Fibroblast of lung (primary cell): ENCODE results near the gene SF3A2.

Experiments used
- EZH2 ChIP-seq: IDR thresholded peaks from 2 replicates; pipeline ENCODE4 v1.5.1; 2012; ENCODE audit warnings: low read length, control low read depth, mild to moderate bottlenecking; ENCODE audit errors: missing control alignments
- TF ChIP-seq, protein P1 (sequence below), 2 donors: IDR thresholded peaks in 1 of 2; conservative IDR thresholded peaks in 1 of 2; 1 replicate in 1 of 2; 2 replicates in 1 of 2; pipeline ENCODE4 v1.5.1; 2011 to 2012; ENCODE audit warnings: low read length in 2 of 2, control low read depth in 1 of 2, inconsistent platforms in 1 of 2, low read depth in 1 of 2, mild to moderate bottlenecking in 1 of 2

DNA sequence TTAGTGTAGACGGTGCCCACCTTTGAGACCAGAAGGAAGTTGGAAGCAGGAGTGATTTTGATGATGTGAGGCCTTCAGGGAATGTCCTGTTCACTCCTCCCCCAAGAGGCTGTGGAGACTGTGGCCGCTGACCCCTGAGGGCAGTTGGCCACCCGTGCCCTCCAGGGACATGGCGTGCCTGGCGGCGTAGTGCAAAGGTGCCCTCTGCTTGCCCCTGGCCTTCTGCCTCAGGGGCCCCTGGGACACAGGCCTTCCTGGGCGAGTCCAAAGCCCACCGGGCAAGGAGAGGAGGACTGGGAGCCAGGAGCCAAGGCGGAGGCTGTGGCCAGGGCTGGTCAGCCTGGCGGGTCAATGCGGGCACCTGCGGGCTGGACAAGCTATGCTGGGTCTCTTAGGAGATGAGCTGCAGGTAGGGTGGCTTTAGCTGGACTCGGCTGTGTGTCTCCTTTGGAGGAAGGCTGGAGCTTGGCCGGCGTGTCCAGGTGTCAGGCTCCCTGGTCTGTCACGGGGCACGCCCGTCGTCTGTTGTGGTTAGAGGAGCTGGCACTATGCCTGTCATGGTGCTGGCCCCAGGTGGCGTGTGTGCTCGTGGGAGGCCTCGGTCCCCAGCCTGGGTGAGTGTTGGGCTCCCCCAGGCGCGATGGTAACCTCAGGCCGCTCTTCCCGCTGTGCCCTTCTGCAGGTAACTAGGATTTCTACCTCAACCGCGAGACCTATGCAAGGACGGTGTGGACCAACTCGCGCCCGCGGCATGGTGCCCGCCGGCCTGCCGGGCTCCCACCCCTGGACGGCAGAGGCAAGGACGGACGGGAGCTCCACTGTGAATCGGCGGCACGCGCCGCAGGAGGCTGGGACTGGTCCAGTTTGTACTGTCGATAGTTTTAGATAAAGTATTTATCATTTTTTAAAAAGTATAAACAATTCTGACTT is 7.3 kb upstream of the SF3A2 start:
- TF ChIP-seq, protein P1, sequence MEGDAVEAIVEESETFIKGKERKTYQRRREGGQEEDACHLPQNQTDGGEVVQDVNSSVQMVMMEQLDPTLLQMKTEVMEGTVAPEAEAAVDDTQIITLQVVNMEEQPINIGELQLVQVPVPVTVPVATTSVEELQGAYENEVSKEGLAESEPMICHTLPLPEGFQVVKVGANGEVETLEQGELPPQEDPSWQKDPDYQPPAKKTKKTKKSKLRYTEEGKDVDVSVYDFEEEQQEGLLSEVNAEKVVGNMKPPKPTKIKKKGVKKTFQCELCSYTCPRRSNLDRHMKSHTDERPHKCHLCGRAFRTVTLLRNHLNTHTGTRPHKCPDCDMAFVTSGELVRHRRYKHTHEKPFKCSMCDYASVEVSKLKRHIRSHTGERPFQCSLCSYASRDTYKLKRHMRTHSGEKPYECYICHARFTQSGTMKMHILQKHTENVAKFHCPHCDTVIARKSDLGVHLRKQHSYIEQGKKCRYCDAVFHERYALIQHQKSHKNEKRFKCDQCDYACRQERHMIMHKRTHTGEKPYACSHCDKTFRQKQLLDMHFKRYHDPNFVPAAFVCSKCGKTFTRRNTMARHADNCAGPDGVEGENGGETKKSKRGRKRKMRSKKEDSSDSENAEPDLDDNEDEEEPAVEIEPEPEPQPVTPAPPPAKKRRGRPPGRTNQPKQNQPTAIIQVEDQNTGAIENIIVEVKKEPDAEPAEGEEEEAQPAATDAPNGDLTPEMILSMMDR (conservative IDR thresholded peaks at IDR 0.05 in 1 of 2, IDR thresholded peaks at IDR 0.05 in 1 of 2; ENCODE audit: low read depth in 1 of 2, low read length in 2 of 2): no peak
- no peak for TF ChIP-seq EZH2
